Right forelimb (tissue), 1 donor: Measurements from ENCODE around the gene BSCL2.
A peak's percentile ranks its signal among the peaks of the same experiment; 100 is the strongest.
"Not testable (repeated sequence)": the region's sequence is repeated elsewhere in the genome, so short reads cannot be mapped to it uniquely, and the experiment has no call there.

ENCODE experiments used
- DNase-seq: peaks from one replicate; pipeline ENCODE4 v3.0.0-alpha.2; 2018

Gene BSCL2

DNA sequence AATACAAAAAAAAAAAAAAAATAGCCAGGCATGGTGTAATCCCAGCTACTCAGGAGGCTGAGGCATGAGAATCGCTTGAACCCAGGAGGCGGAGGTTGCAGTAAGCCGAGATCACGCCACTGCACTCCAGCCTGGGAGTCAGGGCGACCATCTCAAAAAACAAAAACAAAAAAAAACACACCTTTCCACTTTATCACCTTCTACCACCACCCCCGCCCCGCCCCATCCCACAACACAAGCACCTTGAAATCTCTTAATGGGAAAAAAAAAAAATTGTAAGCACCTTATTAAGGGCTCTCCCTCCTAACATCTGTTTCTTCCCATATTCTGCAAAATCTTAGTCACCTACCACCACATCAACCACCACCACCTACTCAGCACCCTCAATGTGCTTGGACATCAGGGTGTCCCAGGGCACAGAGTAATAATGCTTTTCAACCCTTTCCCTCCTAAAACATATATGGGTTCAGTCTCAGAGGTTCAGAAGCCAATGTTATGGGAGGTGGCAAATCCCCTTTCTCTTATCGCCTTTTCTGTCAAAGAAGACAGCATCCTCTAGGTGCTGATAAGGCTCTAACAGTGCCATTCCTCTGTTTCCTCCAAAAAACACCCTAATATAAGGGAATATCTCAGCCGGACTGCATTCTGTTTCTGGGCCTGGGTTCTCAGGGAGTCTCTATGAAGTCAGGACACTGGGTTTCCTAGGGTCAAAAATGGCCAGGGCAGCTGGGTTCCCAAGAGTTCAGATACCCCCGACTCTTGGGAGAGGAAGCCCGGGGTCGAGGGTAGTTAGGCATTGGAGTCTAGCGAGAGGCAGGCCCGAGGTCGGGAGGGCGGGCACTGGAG lies 54.8 kb downstream of the BSCL2 start:
- no peak for DNase-seq

DNA sequence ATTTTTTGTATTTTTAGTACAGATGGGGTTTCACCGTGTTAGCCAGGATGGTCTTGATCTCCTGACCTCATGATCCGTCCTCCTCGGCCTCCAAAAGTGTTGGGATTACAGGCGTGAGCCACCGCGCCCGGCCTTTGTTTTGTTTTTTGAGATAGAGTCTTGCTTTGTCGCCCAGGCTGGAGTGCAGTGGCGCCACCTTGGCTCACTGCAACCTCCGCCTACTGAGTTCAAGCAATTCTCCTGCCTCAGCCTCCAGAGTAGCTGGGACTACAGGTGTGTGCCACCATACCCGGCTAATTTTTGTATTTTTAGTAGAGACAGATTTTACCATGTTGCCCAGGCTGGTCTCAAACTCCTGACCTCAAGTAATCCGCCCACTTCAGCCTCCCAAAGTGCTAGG lies 56.9 kb downstream of the BSCL2 start:
- not testable (repeated sequence) for DNase-seq

DNA sequence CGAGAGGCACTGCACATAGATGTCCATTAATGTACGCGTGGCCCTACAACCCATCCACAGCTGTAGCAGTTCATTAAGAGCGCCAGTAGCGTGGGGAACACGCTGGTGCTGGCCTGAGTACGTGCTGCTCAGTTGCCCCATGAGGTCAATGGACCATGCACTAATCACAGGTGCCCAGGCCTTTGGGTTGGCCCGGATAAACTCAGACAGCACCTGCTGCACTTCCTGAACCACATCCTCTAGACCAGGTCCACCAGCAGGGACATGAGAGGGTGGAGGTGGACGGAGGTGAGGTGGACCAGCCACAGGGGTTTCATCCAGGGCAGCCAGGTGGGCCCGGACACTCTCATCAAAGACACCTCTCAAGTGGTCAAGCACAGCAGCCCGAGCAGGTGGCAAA lies 57.7 kb downstream of the BSCL2 start:
- DNase-seq = no peak

- DNase-seq = no peak
Observed at GRCh38 chr11:62648967-62649364, 58.3 kb downstream of the BSCL2 start.

GRCh38 chr11:62648185-62648966 lies 58.8 kb downstream of the BSCL2 start:
- DNase-seq = no peak

DNA sequence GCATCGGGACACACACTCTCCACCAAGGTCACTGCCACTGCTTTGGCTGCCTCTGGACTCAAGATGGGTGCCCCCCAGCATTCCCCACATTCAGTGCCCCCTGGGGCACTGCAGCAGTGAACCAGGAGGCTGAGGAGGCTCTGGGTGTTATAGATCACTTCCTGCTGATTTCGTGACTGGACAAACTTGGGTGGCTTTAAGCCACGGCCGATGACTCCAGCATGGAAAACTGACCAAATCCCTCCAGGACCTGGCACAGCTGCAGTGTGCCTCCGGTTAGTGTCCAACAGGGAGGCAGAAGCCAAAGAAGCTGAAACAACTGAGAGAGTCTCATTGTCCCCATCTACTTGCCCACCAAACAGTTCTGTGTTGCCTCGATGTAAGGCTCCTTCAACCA lies 59.6 kb downstream of the BSCL2 start:
- DNase-seq = no peak

- DNase-seq = no peak
Observed at GRCh38 chr11:62646825-62647608, 60.2 kb downstream of the BSCL2 start.

GRCh38 chr11:62645946-62646824 lies 61.0 kb downstream of the BSCL2 start, which contains the start of gene GANAB:
TSS of gene GANAB (minus strand) at chr11:62646613. CDS start at chr11:62646599, 14 bp downstream.
- DNase-seq = peak; percentile 99

DNA sequence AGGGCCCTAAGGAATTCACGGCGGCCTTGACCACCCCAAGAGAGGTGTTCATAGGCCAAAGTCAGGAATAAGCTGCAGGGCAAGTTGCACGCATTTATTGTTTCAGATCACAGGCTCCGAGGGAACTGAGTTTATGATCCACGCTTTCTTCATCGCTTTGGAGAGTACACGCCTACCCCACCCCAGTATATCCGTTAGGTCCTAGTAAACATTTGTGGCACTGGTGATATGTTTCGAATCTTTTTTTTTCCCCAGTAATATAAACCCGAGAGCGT lies 61.6 kb downstream of the BSCL2 start:
- DNase-seq = no peak

DNA sequence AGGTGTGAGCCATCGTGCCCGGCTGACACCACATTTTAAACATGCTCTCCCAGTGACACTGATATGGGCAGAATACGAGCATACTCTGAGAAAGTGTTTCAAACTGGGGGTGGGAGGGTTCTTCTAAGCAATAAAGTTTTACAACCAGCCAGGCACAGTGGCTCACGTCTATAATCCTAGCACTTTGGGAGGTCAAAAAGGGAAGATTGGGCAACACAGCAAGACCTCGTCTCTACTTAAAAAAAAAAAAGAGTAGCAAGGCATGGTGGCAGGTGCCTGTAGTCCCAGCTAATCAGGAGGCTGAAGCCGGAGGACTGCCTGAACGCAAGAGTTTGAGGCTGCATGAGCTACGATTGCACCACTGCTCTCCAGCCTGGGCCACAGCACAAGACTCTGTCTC lies 63.0 kb downstream of the BSCL2 start:
- no peak for DNase-seq
